ENCODE results near the gene MKS1.
A peak's percentile ranks its signal among the peaks of the same experiment; 100 is the strongest.

The MKS1 gene

GRCh38 chr17:58166682-58167081 lies 52.4 kb downstream of the MKS1 start, which contains the start of gene OR4D2:
Gene OR4D2 (plus strand): TSS chr17:58166982. CDS start chr17:58169656, 2,674 bp downstream.
- no peak for DNase-seq (ENCODE audit: low read depth in 1 of 2, low spot score in 1 of 2)

GRCh38 chr17:58165981-58166380 lies 53.1 kb downstream of the MKS1 start:
- DNase-seq (ENCODE audit: low read depth in 1 of 2, low spot score in 1 of 2): no peak

GRCh38 chr17:58161566-58161965 lies 57.5 kb downstream of the MKS1 start:
- no peak for DNase-seq (ENCODE audit: low read depth in 1 of 2, low spot score in 1 of 2)

- no peak for DNase-seq (ENCODE audit: low read depth in 1 of 2, low spot score in 1 of 2)
These were observed 60.9 kb downstream of the MKS1 start for GRCh38 chr17:58158181-58158580.

GRCh38 chr17:58156839-58157803 lies 61.9 kb downstream of the MKS1 start:
- peak; percentile 12 to 25 for DNase-seq (ENCODE audit: low read depth in 1 of 2, low spot score in 1 of 2)

Data from activated T-helper 1 cell treated with anti-CD3 and anti-CD28 coated beads, Interleukin-2, amount 50 U/mL, for 16 hours (primary cell).